Subcutaneous adipose tissue (tissue), 4 donors: ENCODE measurements around the gene EVI2A. TPM values are rescaled to one million over a fixed set of nuclear protein-coding genes. Genes with fewer than 3 reads are reported as not detected.

ENCODE experiments used
- CTCF ChIP-seq: fragments of 450-650 bp; IDR thresholded peaks from one replicate; pipeline ENCODE4 v1.5.1; 2016; ENCODE audit warnings: low read depth, mild to moderate bottlenecking, control low read depth, antibody characterized with exemption, moderate library complexity
- total RNA-seq, 4 donors: library from RNA; depleted of rRNA; stranded (reverse); fragments of >200 nt; gene quantifications; one replicate each; pipeline ENCODE4 v1.1.0, GENCODE V29; 2016

EVI2A gene
- total RNA-seq, result 100 to 1,000 TPM in 1 of 4 donors, 10 to 100 TPM in 2, 1 to 10 TPM in 1; 7.5 to 105 (median 29.4) TPM

GRCh38 chr17:31321481-31321880 is at the start of gene EVI2A:
Gene EVI2A (minus strand): TSS chr17:31321622. CDS start chr17:31319013, 2,609 bp downstream.
- no peak for TF ChIP-seq CTCF

GRCh38 chr17:31369266-31369665 is 47.8 kb upstream of the EVI2A start:
- TF ChIP-seq CTCF, result no peak

- TF ChIP-seq CTCF, result no peak
Observed at GRCh38 chr17:31366088-31366487, 44.7 kb upstream of the EVI2A start.

GRCh38 chr17:31364012-31364411 is 42.6 kb upstream of the EVI2A start:
- TF ChIP-seq CTCF, result no peak

GRCh38 chr17:31357839-31358394 is 36.5 kb upstream of the EVI2A start:
- no peak for TF ChIP-seq CTCF

GRCh38 chr17:31357091-31357490 is 35.7 kb upstream of the EVI2A start:
- TF ChIP-seq CTCF, result no peak

GRCh38 chr17:31355935-31356334 is 34.5 kb upstream of the EVI2A start:
- no peak for TF ChIP-seq CTCF
